AG10803 (cell line): ENCODE measurements around the gene ALDH1A2.

Experiments
- DNase-seq: peaks from one replicate; pipeline ENCODE4 v3.0.0; 2010; ENCODE audit warnings: low read depth
- H3K4me3 ChIP-seq: 2 replicates; pipeline ENCODE4 v1.5.1; 2011; ENCODE audit warnings: mild to moderate bottlenecking, low read length, control low read depth
- TF ChIP-seq, protein P1 (sequence below): conservative IDR thresholded peaks from 2 replicates; pipeline ENCODE4 v1.5.1; 2011; ENCODE audit warnings: mild to moderate bottlenecking, low read length, control low read depth, inconsistent platforms

The ALDH1A2 gene

DNA sequence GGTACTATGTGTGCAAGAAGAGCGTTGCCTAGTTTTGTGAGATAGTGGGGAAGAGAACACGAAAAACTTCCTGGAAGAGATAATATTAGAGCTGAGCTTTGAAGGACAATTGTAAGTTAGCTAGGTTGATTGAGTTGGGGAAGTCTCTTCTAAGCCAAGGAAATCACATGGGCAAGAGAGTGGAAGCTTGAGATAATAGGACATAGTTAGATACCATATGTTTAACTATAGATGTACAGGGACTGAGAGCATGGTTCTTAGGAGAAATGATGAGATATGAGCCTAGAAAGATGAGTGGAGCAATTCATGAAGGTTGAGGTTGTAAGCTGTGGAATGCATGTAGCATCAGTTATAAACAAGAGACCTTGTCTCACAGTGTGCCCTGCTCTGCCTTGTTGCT, 42.6 kb upstream of the ALDH1A2 start:
- TF ChIP-seq, protein P1, sequence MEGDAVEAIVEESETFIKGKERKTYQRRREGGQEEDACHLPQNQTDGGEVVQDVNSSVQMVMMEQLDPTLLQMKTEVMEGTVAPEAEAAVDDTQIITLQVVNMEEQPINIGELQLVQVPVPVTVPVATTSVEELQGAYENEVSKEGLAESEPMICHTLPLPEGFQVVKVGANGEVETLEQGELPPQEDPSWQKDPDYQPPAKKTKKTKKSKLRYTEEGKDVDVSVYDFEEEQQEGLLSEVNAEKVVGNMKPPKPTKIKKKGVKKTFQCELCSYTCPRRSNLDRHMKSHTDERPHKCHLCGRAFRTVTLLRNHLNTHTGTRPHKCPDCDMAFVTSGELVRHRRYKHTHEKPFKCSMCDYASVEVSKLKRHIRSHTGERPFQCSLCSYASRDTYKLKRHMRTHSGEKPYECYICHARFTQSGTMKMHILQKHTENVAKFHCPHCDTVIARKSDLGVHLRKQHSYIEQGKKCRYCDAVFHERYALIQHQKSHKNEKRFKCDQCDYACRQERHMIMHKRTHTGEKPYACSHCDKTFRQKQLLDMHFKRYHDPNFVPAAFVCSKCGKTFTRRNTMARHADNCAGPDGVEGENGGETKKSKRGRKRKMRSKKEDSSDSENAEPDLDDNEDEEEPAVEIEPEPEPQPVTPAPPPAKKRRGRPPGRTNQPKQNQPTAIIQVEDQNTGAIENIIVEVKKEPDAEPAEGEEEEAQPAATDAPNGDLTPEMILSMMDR: no peak

DNA sequence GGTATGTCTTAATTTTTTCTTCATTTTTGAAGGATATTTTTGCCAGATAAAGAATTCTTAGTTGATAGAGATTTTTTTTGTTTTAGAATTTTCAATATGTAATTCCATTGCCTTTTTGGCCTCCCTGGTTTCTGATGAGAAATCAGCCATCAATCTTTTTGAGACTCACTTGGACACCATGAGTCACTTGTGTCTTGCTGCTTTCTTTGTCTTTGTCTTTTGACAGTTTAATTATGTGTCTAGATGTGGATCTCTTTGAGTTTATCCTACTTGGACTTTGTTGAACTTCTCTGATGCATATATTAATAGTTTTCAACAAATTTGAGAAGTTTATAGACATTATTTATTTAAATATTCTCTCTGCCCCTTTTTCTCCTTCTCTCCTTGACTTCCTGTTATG, 38.0 kb upstream of the ALDH1A2 start:
- no peak for DNase-seq
- H3K4me3 ChIP-seq: no peak overlapping the region
- TF ChIP-seq, protein P1: no peak

More for the DNA sequence above, 42.6 kb upstream of the ALDH1A2 start:
- DNase-seq: no peak
- H3K4me3 ChIP-seq: no peak overlapping the region

DNA sequence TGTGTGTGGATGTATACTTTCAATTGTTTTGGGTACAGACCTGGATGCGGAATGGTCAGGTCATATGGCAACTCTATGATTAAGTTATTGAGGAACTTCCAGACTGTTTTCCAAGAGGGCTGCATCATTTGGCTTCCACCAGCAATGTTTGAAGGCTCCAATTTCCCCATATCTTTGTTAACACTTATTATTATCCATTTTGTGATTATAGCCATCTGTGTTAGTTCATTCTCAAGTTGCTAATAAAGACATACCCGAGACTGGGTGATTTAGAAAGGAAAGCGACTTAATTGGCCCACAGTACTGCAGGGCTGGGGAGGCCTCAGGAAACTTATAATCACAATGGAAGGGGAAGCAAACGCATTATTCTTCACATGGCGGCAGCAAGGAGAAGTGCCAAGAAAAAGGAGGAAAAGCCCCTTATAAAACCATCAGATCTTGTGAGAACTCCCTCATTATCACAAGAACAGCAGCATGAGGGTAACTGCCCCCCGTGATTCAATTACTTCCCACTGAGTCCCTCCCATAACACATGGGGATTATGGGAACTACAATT, 31.1 kb upstream of the ALDH1A2 start:
- TF ChIP-seq, protein P1: no peak
- H3K4me3 ChIP-seq: no peak overlapping the region
- DNase-seq: no peak

GRCh38 chr15:58095415-58095814, 29.9 kb upstream of the ALDH1A2 start:
- TF ChIP-seq, protein P1: no peak
- no peak overlapping the region for H3K4me3 ChIP-seq
- DNase-seq: no peak

- H3K4me3 ChIP-seq: no peak overlapping the region
- TF ChIP-seq, protein P1: no peak
- DNase-seq: no peak
Measured at GRCh38 chr15:58087871-58088270, 22.4 kb upstream of the ALDH1A2 start.

DNA sequence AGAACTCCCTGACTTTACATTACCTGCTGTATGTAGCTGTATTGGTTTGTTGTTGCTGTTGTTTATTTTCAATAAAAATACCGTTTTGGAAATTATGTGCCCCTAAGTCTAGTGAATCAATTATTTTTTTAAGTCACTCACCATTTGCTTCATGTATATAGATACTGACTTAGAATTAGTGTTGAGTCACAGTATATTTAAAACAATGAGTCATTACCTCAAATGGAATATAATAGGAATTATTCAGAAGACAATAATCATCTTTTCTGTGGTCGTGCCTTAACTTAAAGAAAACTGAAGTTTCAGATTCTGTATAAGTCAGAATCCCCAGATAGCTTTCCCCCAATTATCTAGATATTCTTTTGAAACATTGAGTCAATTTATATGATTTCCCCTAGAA, 21.0 kb upstream of the ALDH1A2 start:
- H3K4me3 ChIP-seq: no peak overlapping the region
- no peak for DNase-seq
- TF ChIP-seq, protein P1: no peak

- no peak for DNase-seq
- no peak overlapping the region for H3K4me3 ChIP-seq
- TF ChIP-seq, protein P1: no peak
Measured at GRCh38 chr15:58083526-58083925, 18.0 kb upstream of the ALDH1A2 start.
